Small intestine (tissue), 7 donors: ENCODE results near the gene EVA1C. TPM values are rescaled to one million over a fixed set of nuclear protein-coding genes. Genes with fewer than 3 reads are reported as not detected.

Experiments
- DNase-seq, 2 donors: peaks; one replicate each; pipeline versions ENCODE4 v3.0.0 to v3.0.0-alpha.2; 2013
- FAIRE-seq: peaks from 2 replicates; lab custom pipeline; 2012; peaks lifted over from hg19 to GRCh38; lab: Jason Lieb, UNC
- H3K27ac ChIP-seq, 3 donors: one replicate each; pipeline ENCODE4 v1.5.1; 2013; ENCODE audit warnings: low read length in 2 of 3, mild to moderate bottlenecking in 2 of 3, control low read depth in 1 of 3, inconsistent platforms in 1 of 3, low read depth in 1 of 3, moderate library complexity in 1 of 3
- H3K27me3 ChIP-seq, 3 donors: one replicate each; pipeline ENCODE4 v1.6.1; 2013; ENCODE audit warnings: low read length in 3 of 3, inconsistent platforms in 1 of 3; ENCODE audit not compliant: control insufficient read depth in 3 of 3, insufficient read depth in 3 of 3
- H3K36me3 ChIP-seq, 3 donors: one replicate each; pipeline ENCODE4 v1.6.1; 2013; ENCODE audit warnings: low read length in 3 of 3, inconsistent platforms in 1 of 3, low read depth in 1 of 3, mild to moderate bottlenecking in 1 of 3, moderate library complexity in 1 of 3; ENCODE audit not compliant: control insufficient read depth in 3 of 3, insufficient read depth in 2 of 3
- H3K4me1 ChIP-seq, 3 donors: one replicate each; pipeline ENCODE4 v1.6.1; 2013; ENCODE audit warnings: low read length in 2 of 3, inconsistent platforms in 1 of 3, low read depth in 1 of 3, mild to moderate bottlenecking in 1 of 3, moderate library complexity in 1 of 3; ENCODE audit not compliant: control insufficient read depth in 3 of 3, insufficient read depth in 2 of 3
- H3K4me3 ChIP-seq, 3 donors: one replicate each; pipeline ENCODE4 v1.5.1; 2013; ENCODE audit warnings: low read length in 3 of 3, control low read depth in 1 of 3, inconsistent platforms in 1 of 3, low read depth in 1 of 3, mild to moderate bottlenecking in 1 of 3, moderate library complexity in 1 of 3
- H3K9me3 ChIP-seq, 2 donors: one replicate each; pipeline ENCODE4 v1.6.1; 2013; ENCODE audit warnings: low read depth in 1 of 2, low read length in 1 of 2; ENCODE audit not compliant: control insufficient read depth in 2 of 2, insufficient read depth in 1 of 2
- WGBS, 3 donors: extraction: QIAGEN DNeasy Blood & Tissue Kit; methylation state at CpG; one replicate each; pipeline ENCODE4 v1.1.7; 2013; 5-methylcytosine and 5-hydroxymethylcytosine counted together
- polyA plus RNA-seq, 4 donors: library from polyadenylated mRNA; stranded (reverse) in 3 of 4; unstranded in 1 of 4; fragments of 200-250 nt in 3 of 4; fragments of 120-200 nt in 1 of 4; gene quantifications; one replicate each; pipeline versions ENCODE4 v1.2.1 to v1.2.3, GENCODE V29; 2013
- donor health status: healthy with polysubstance abuse.
- donor health status: control.
- donor health status: control.
- donor health status: Bipolar disorder and iron deficiency.
- donor health status: healthy.

The EVA1C gene
- polyA plus RNA-seq, 4 donors, result 0.58 to 33.5 (median 16.1) TPM

GRCh38 chr21:32476661-32477423 is 64.3 kb downstream of the EVA1C start:
- Histone ChIP-seq H3K4me3 (no peak overlapping the region), H3K4me1 (no peaks in the 10 kb centered on the region), H3K36me3 (no peaks in the 10 kb centered on the region), H3K9me3 (no peaks in the 10 kb centered on the region), H3K27ac (no peak overlapping the region), H3K27me3 (no peaks in the 10 kb centered on the region)
- 93 to 96% (median 95%) methylated on average over 13 of the region's 13 CpGs for WGBS, 3 donors
- FAIRE-seq (no peak), DNase-seq (no peak)

GRCh38 chr21:32477424-32477745 is 64.9 kb downstream of the EVA1C start:
- H3K4me3 ChIP-seq, result no peak overlapping the region
- FAIRE-seq (no peak), DNase-seq (no peak)
- no peaks in the 10 kb centered on the region for H3K4me1 ChIP-seq
- no peaks in the 10 kb centered on the region for H3K9me3 ChIP-seq
- no peak overlapping the region for H3K27ac ChIP-seq
- H3K27me3 ChIP-seq, result no peaks in the 10 kb centered on the region
- no peaks in the 10 kb centered on the region for H3K36me3 ChIP-seq
- 84 to 91% (median 88%) methylated on average over 6 to 9 of the region's 9 CpGs for WGBS, 3 donors

DNA sequence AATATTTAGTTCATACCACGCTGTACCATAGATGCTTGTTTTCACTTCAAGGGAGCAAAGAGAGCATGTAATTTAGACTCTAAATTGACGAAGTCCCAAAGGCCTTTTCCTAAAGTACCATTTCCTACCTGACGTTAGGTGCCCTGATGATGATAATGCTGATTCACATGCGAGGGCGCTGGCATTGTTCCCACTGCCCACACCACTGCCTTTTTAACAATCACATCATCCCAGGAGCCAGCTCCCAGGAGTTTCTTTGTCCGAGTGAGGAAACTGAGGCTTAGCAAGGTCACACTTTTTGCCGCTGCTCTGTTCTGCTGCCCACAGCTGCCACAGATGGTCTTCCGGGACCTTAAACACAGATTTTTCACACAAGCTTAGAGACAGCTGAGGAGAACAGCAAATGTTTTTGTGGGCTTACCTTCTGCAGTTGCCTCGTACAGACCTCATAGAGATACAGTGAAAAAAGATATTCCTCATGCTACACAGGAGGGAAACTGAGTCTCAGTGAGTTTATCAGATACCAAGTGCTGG is 69.4 kb downstream of the EVA1C start:
- WGBS, 3 donors, result 81 to 86% (median 84%) methylated on average over 9 of the region's 9 CpGs
- Histone ChIP-seq H3K4me1 (no peaks in the 10 kb centered on the region), H3K27me3 (no peaks in the 10 kb centered on the region), H3K27ac (no peak overlapping the region), H3K36me3 (no peaks in the 10 kb centered on the region), H3K4me3 (no peak overlapping the region), H3K9me3 (no peaks in the 10 kb centered on the region)
- FAIRE-seq, result no peak
- no peak for DNase-seq

DNA sequence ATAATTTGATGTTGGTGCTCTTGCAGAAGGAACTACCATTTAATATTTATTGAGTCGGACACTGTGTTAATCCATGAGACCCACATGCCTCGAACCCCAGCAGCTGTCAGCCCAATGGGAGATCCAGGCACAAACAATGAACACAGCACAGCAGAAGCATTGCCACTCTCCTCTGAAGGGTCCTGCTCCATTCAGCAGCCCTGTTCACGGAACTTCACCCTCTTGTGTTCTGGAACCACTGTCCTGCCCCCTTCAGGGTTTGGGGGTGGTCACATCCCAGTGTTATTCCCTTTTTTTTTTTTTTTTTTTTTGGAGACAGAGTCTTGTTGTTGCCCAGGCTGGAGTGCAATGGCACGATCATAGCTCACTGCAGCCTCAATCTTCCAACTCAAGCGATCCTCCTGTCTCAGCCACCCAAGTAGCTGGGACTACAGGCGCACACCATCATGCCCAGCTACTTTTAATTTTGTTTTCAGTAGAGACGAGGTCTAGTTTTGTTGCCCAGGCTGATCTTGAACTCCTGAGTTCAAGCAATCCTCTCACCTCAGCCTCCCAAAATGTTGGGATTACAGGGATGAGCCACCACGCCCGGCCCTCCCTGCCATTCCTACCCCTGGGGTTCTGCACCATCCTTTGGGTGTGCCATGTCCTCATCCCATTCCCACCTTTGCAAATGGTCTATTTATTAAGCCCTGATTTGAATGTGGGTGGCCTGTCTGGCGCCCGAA is 70.2 kb downstream of the EVA1C start:
- Histone ChIP-seq H3K36me3 (no peaks in the 10 kb centered on the region), H3K4me1 (no peaks in the 10 kb centered on the region), H3K27me3 (no peaks in the 10 kb centered on the region), H3K9me3 (no peaks in the 10 kb centered on the region), H3K4me3 (no peak overlapping the region), H3K27ac (no peak overlapping the region)
- FAIRE-seq (no peak), DNase-seq (no peak)
- WGBS, 3 donors, result 83 to 91% (median 91%) methylated on average over 11 of the region's 11 CpGs

DNA sequence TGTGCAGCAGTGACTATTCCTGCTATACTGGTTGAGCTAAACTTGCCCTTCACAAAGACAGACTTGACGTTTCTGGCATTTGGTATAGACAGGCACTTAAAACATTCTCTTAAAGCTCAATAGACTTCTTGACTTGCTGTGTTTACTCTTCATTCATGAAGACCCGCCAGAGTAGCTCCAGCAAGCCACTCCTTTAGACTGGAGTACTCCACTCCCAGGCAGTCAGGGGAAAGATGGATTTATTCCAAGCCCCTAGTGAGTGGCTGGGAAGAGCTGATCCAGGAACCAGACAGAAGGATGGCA is 70.7 kb downstream of the EVA1C start:
- H3K4me3 ChIP-seq, result no peak overlapping the region
- DNase-seq (no peak), FAIRE-seq (no peak)
- no peaks in the 10 kb centered on the region for H3K27me3 ChIP-seq
- H3K9me3 ChIP-seq, result no peaks in the 10 kb centered on the region
- H3K36me3 ChIP-seq, result no peaks in the 10 kb centered on the region
- no peaks in the 10 kb centered on the region for H3K4me1 ChIP-seq
- 41 to 54% (median 43%) methylated on average over 2 of the region's 2 CpGs for WGBS, 3 donors
- H3K27ac ChIP-seq, result no peak overlapping the region

GRCh38 chr21:32484706-32485380 is 72.3 kb downstream of the EVA1C start:
- WGBS, 3 donors, result 79 to 86% (median 83%) methylated on average over 16 of the region's 16 CpGs
- no peak overlapping the region for H3K4me3 ChIP-seq
- H3K36me3 ChIP-seq, result no peaks in the 10 kb centered on the region
- no peaks in the 10 kb centered on the region for H3K9me3 ChIP-seq
- H3K4me1 ChIP-seq, result no peaks in the 10 kb centered on the region
- H3K27me3 ChIP-seq, result no peaks in the 10 kb centered on the region
- no peak overlapping the region for H3K27ac ChIP-seq
- no peak for FAIRE-seq
- no peak for DNase-seq

DNA sequence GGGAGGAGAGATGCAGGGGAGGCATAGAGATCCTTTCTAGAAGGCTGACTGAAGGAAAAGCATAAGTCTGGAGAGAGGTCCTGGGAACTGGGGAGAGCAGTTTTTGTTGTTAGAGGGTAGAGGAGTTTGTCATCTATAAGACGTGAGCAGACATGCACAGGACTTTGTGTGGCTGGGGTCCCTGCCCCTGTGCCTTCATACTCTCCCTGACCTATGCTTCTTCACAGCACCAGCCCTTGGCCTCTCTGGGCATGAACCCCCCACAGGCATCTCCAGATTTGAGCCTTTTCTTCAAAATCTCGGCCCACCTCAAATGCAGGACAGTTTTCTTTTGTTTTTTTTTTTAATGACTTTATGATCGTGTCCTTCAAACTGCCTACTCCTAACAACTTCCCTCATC is 79.9 kb downstream of the EVA1C start:
- no peaks in the 10 kb centered on the region for H3K27me3 ChIP-seq
- FAIRE-seq (no peak), DNase-seq (no peak)
- H3K27ac ChIP-seq, result no peak overlapping the region
- no peak overlapping the region for H3K4me3 ChIP-seq
- H3K9me3 ChIP-seq, result no peaks in the 10 kb centered on the region
- no peaks in the 10 kb centered on the region for H3K4me1 ChIP-seq
- no peaks in the 10 kb centered on the region for H3K36me3 ChIP-seq
- WGBS, 3 donors, result 54 to 80% (median 70%) methylated on average over 3 of the region's 3 CpGs

DNA sequence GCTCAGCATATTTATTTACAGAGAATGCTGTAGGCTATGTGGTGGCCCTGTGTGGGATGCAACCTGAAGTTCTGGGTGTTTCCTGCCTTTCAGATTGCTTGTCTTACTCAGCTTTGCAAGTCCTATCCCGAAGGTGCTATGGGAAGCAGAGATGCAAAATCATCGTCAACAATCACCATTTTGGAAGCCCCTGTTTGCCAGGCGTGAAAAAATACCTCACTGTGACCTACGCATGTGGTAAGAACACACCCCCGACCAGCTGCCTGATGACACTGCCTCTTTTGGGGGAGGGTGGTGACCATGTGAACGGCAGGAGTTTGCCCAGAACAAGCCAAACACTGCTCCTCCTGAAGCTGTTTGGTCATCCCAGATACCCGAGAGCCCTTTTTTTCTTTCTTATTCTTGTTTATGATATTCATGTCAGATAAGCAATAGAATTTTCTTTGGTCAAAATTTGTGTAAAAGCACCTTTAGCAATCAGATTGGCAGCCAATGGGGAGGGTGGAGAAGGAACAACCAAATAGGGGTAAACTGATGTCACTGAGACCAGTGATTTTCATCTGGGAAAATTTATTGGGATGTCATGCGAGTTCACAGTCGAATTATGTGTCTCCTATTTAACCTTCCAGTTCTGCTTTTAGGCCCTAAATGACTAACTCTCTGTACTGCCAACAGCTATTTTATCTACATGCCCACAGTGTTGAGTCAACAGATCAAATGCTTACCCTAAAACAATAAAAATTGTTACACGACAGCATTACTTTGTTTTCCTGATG is 82.6 kb downstream of the EVA1C start:
- no peak for FAIRE-seq
- WGBS, 3 donors, result 56 to 66% (median 58%) methylated on average over 10 of the region's 10 CpGs
- Histone ChIP-seq H3K27me3 (no peaks in the 10 kb centered on the region), H3K9me3 (no peaks in the 10 kb centered on the region), H3K4me3 (no peak overlapping the region), H3K4me1 (no peaks in the 10 kb centered on the region), H3K27ac (no peak overlapping the region), H3K36me3 (no peaks in the 10 kb centered on the region)
- no peak for DNase-seq
